Mesothelial cell of epicardium (in vitro differentiated cells): ENCODE results near the gene RIPOR3. TPM values are rescaled to one million over a fixed set of nuclear protein-coding genes. Genes with fewer than 3 reads are reported as not detected.
A peak's percentile ranks its signal among the peaks of the same experiment; 100 is the strongest.
"Not testable (repeated sequence)": the region's sequence is repeated elsewhere in the genome, so short reads cannot be mapped to it uniquely, and the experiment has no call there.

Source experiments
- DNase-seq, 2 experiments: peaks; one replicate each; pipeline ENCODE4 v3.0.0; 2021; ENCODE audit warnings: low spot score in 2 of 2; ENCODE audit not compliant: unreplicated experiment in 2 of 2
- H3K27ac Mint-ChIP-seq: 2 replicates; pipeline ENCODE4 v1.8.0; 2021; ENCODE audit warnings: mixed read lengths
- H3K27me3 Mint-ChIP-seq: 2 replicates; pipeline ENCODE4 v1.8.0; 2021; ENCODE audit warnings: low read depth, mixed read lengths
- H3K36me3 Mint-ChIP-seq: 2 replicates; pipeline ENCODE4 v1.8.0; 2021; ENCODE audit warnings: mixed read lengths
- H3K4me1 Mint-ChIP-seq: 2 replicates; pipeline ENCODE4 v1.8.0; 2021; ENCODE audit warnings: mixed read lengths
- H3K4me3 Mint-ChIP-seq: 2 replicates; pipeline ENCODE4 v1.8.0; 2021; ENCODE audit warnings: mild to moderate bottlenecking, moderate library complexity, mixed read lengths
- H3K9me3 Mint-ChIP-seq: 2 replicates; pipeline ENCODE4 v1.8.0; 2021; ENCODE audit warnings: mixed read lengths
- total RNA-seq: library from RNA; stranded (reverse); gene quantifications from 3 replicates; pipeline ENCODE4 v1.2.1, GENCODE V29; 2021
- TF ChIP-seq, protein P1 (sequence below): fragments of 200-600 bp; sonication (generic); IDR thresholded peaks from one replicate; pipeline ENCODE4 v1.5.0; 2021; ENCODE audit warnings: antibody characterized with exemption; ENCODE audit not compliant: unreplicated experiment

Gene RIPOR3
- total RNA-seq, 1 donor from 2014 or later, result 18.8 TPM

- TF ChIP-seq, protein P1, sequence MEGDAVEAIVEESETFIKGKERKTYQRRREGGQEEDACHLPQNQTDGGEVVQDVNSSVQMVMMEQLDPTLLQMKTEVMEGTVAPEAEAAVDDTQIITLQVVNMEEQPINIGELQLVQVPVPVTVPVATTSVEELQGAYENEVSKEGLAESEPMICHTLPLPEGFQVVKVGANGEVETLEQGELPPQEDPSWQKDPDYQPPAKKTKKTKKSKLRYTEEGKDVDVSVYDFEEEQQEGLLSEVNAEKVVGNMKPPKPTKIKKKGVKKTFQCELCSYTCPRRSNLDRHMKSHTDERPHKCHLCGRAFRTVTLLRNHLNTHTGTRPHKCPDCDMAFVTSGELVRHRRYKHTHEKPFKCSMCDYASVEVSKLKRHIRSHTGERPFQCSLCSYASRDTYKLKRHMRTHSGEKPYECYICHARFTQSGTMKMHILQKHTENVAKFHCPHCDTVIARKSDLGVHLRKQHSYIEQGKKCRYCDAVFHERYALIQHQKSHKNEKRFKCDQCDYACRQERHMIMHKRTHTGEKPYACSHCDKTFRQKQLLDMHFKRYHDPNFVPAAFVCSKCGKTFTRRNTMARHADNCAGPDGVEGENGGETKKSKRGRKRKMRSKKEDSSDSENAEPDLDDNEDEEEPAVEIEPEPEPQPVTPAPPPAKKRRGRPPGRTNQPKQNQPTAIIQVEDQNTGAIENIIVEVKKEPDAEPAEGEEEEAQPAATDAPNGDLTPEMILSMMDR, result no peak
- no peaks in the 10 kb centered on the region for H3K27me3 Mint-ChIP-seq
- peaks cover 25% of the 10 kb centered on the region for H3K4me1 Mint-ChIP-seq
- H3K36me3 Mint-ChIP-seq, result peaks cover 28% of the 10 kb centered on the region
- H3K27ac Mint-ChIP-seq, result peak overlapping the region; percentile 81
- H3K4me3 Mint-ChIP-seq, result no peak overlapping the region
- no peaks in the 10 kb centered on the region for H3K9me3 Mint-ChIP-seq
- DNase-seq, result no peak
These were observed 118.2 kb downstream of the RIPOR3 start for GRCh38 chr20:50572938-50573777.

GRCh38 chr20:50571466-50571865, 119.9 kb downstream of the RIPOR3 start:
- no peak overlapping the region for H3K27ac Mint-ChIP-seq
- no peak overlapping the region for H3K4me3 Mint-ChIP-seq
- TF ChIP-seq, protein P1, result no peak
- peaks cover 27% of the 10 kb centered on the region for H3K36me3 Mint-ChIP-seq
- no peak for DNase-seq
- peaks cover 25% of the 10 kb centered on the region for H3K4me1 Mint-ChIP-seq
- H3K9me3 Mint-ChIP-seq, result no peaks in the 10 kb centered on the region
- H3K27me3 Mint-ChIP-seq, result no peaks in the 10 kb centered on the region

DNA sequence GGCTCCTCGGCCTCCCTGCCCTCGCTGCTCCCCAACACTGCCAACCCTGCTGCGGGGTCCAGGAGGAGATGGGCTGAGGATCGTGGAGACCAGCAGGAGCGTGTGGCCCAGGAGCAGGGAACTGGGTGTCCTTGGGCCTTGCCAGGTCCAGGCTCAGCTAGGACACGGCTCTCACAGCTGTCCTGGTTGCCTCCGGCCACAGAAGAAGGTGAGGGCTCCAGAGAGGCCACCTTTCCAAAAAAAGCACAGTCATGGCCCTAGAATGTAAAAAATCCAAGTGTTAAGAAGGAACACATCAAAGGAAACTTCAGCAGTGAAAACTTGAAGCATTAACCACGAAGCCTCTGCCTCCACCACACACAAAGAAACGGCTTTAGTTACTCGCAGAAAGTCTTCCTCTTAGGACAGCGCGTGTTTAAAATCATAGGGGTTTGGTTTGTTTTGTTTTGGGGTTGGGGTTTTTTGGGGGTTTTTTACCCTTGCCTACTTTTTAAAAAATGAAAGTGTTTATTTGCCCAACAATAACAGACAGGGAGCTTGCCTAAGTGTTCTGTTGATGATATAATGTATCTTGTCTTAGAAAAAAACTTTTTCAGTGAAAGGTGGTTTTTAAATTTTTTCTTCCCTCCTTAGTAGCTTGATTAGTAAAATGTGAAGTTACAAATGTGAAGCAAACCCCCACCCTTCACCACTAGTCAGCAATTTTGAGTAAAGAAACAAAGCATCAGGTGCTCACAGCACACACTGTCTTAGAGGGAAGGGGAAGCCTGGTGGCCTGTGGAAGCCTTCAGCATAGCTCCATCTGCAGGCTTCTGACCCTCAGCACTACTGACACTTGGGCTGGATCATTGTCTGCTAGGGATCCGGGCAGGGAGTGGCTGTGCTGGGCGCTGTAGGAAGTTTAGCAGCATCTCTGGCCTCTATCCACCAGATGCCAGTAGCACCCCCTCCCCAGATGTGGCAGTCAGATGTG, 121.2 kb downstream of the RIPOR3 start:
- H3K4me3 Mint-ChIP-seq, result no peak overlapping the region
- TF ChIP-seq, protein P1, result no peak
- peaks cover 23% of the 10 kb centered on the region for H3K36me3 Mint-ChIP-seq
- H3K27ac Mint-ChIP-seq, result peak overlapping the region; percentile 32
- H3K27me3 Mint-ChIP-seq, result no peaks in the 10 kb centered on the region
- DNase-seq, result no peak
- no peaks in the 10 kb centered on the region for H3K9me3 Mint-ChIP-seq
- peaks cover 30% of the 10 kb centered on the region for H3K4me1 Mint-ChIP-seq

GRCh38 chr20:50569487-50569863, 121.9 kb downstream of the RIPOR3 start:
- DNase-seq, H3K4me3 Mint-ChIP-seq, H3K27me3 Mint-ChIP-seq, H3K9me3 Mint-ChIP-seq, H3K27ac Mint-ChIP-seq: not testable (repeated sequence)
- Mint-ChIP-seq H3K36me3 (peaks cover 18% of the 10 kb centered on the region), H3K4me1 (peaks cover 32% of the 10 kb centered on the region)

DNA sequence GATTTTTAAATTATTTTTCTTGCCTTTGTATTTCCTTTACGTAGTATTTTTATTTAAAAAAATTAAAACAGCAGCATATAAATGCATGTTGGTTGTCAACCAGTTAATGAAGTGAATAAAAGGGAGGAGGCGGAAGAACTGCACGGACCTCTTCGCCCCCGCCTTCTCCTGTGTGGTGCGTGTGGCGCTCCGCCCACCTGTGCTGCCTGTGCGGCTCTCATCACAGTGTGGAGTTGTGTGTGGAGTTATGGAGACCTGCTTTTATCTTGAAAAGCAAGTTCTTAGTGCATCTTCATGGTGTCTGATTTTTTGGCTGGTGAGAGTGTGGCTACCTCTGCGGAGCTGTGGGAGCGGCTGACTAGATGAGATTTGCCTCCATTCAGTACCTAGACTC, 122.8 kb downstream of the RIPOR3 start:
- no peaks in the 10 kb centered on the region for H3K27me3 Mint-ChIP-seq
- no peaks in the 10 kb centered on the region for H3K9me3 Mint-ChIP-seq
- no peak for DNase-seq
- TF ChIP-seq, protein P1, result no peak
- H3K4me3 Mint-ChIP-seq, result no peak overlapping the region
- no peak overlapping the region for H3K27ac Mint-ChIP-seq
- H3K36me3 Mint-ChIP-seq, result peaks cover 16% of the 10 kb centered on the region
- H3K4me1 Mint-ChIP-seq, result peaks cover 32% of the 10 kb centered on the region
